T follicular helper cell (primary cell): ENCODE measurements around the gene KCTD15.

Source experiments
- DNase-seq: peaks from one replicate; pipeline ENCODE4 v3.0.0-alpha.2; 2020; ENCODE audit warnings: low read depth

Gene KCTD15

GRCh38 chr19:33860312-33861090 is 63.8 kb downstream of the KCTD15 start:
- no peak for DNase-seq

GRCh38 chr19:33861950-33862349 is 65.3 kb downstream of the KCTD15 start:
- DNase-seq: no peak

GRCh38 chr19:33862981-33863380 is 66.3 kb downstream of the KCTD15 start:
- no peak for DNase-seq

- no peak for DNase-seq
Observed at GRCh38 chr19:33863436-33863835, 66.8 kb downstream of the KCTD15 start.

GRCh38 chr19:33864311-33864850 is 67.7 kb downstream of the KCTD15 start:
- DNase-seq: no peak

- DNase-seq: no peak
Observed at GRCh38 chr19:33865306-33865705, 68.6 kb downstream of the KCTD15 start.
